ENCODE results near the gene EEPD1. TPM values are rescaled to one million over a fixed set of nuclear protein-coding genes. Genes with fewer than 3 reads are reported as not detected.

Gene EEPD1
- total and polyA plus RNA-seq, 12 donors = 6.0 to 29.0 (median 9.4) TPM

DNA sequence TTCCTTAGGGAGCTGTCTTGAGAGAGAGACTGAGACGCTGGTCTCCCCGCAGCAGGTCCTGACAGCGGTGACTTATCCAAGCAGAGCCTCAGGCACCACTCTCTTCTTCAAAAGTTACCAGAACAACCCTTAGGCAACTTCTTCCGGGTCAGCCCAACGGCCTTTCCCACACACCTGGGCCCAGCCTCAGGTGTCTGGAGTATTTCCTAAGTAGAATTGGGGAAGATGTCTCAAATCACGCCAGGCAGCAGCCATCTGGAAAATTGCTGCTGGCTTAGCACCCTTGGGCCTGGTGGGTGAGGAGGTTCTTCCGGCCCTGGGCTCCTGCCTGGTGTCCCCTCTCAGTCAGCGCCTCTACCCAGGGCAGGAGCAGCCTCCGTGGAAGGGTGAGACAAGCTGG, 156.2 kb downstream of the EEPD1 start:
- Histone ChIP-seq H3K36me3 (replicated peaks in 1 of 2) (no peaks in the 10 kb centered on the region), H3K4me3 (no peak overlapping the region), H3K27me3 (no peaks in the 10 kb centered on the region), H3K27ac (no peak overlapping the region), H3K9me3 (replicated peaks in 1 of 3) (no peaks in the 10 kb centered on the region), H3K4me1 (replicated peaks in 1 of 2) (no peaks in the 10 kb centered on the region)
- DNase-seq = peak in 3 of 7 donors; percentile 8 to 35 (median 12)
- 83 to 98% (median 90%) methylated on average over 6 to 9 of the region's 9 CpGs for WGBS, 4 donors
- no peak for TF ChIP-seq POLR2A (IDR thresholded peaks at IDR 0.05)
- TF ChIP-seq, protein P1, sequence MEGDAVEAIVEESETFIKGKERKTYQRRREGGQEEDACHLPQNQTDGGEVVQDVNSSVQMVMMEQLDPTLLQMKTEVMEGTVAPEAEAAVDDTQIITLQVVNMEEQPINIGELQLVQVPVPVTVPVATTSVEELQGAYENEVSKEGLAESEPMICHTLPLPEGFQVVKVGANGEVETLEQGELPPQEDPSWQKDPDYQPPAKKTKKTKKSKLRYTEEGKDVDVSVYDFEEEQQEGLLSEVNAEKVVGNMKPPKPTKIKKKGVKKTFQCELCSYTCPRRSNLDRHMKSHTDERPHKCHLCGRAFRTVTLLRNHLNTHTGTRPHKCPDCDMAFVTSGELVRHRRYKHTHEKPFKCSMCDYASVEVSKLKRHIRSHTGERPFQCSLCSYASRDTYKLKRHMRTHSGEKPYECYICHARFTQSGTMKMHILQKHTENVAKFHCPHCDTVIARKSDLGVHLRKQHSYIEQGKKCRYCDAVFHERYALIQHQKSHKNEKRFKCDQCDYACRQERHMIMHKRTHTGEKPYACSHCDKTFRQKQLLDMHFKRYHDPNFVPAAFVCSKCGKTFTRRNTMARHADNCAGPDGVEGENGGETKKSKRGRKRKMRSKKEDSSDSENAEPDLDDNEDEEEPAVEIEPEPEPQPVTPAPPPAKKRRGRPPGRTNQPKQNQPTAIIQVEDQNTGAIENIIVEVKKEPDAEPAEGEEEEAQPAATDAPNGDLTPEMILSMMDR (IDR thresholded peaks at IDR 0.05) = no peak
- intact Hi-C loops (cut with DNase I) = no loop called here

GRCh38 chr7:36309716-36310115, 156.7 kb downstream of the EEPD1 start:
- WGBS, 4 donors = 92 to 95% (median 94%) methylated on average over 8 of the region's 8 CpGs
- Histone ChIP-seq H3K27ac (no peak overlapping the region), H3K27me3 (no peaks in the 10 kb centered on the region), H3K9me3 (replicated peaks in 1 of 3) (no peaks in the 10 kb centered on the region), H3K36me3 (replicated peaks in 1 of 2) (no peaks in the 10 kb centered on the region), H3K4me1 (replicated peaks in 1 of 2) (no peaks in the 10 kb centered on the region), H3K4me3 (no peak overlapping the region)
- DNase-seq = peak in 3 of 7 donors; percentile 6 to 8 (median 7)
- intact Hi-C loops (cut with DNase I) = no loop called here
- TF ChIP-seq POLR2A (IDR thresholded peaks at IDR 0.05) = no peak
- TF ChIP-seq, protein P1 (IDR thresholded peaks at IDR 0.05) = no peak

GRCh38 chr7:36310897-36311296, 157.8 kb downstream of the EEPD1 start:
- H3K4me3 ChIP-seq = no peak overlapping the region
- no peaks in the 10 kb centered on the region for H3K4me1 ChIP-seq (replicated peaks in 1 of 2)
- TF ChIP-seq, protein P1 (IDR thresholded peaks at IDR 0.05) = no peak
- TF ChIP-seq POLR2A (IDR thresholded peaks at IDR 0.05) = no peak
- DNase-seq = peak in 3 of 7 donors; percentile 7 to 27 (median 8)
- 83 to 90% (median 88%) methylated on average over 5 to 8 of the region's 8 CpGs for WGBS, 4 donors
- H3K27me3 ChIP-seq = no peaks in the 10 kb centered on the region
- no peaks in the 10 kb centered on the region for H3K36me3 ChIP-seq (replicated peaks in 1 of 2)
- intact Hi-C loops (cut with DNase I) = no loop called here
- no peak overlapping the region for H3K27ac ChIP-seq
- H3K9me3 ChIP-seq (replicated peaks in 1 of 3) = no peaks in the 10 kb centered on the region

DNA sequence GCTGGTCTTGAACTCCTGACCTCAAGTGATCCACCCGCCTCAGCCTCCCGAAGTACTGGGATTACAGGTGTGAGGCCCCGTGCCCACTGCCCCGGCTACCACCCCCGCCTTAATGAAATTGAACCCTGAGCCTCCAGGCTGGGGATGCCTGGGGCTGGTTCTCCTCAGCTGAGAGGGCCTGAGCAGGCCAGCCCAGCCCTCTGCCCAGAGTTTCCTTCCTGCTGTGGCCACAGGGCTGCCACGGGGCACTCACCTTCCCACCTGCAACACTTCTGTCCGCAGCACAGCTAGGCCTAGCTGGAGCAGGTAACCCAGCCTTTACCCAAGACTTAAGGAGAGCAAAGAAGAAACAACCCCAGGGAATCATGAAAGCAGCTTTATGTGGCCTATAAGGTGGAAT, 158.5 kb downstream of the EEPD1 start:
- Histone ChIP-seq H3K27me3 (no peaks in the 10 kb centered on the region), H3K27ac (no peak overlapping the region), H3K4me3 (no peak overlapping the region), H3K4me1 (replicated peaks in 1 of 2) (no peaks in the 10 kb centered on the region), H3K9me3 (replicated peaks in 1 of 3) (no peaks in the 10 kb centered on the region), H3K36me3 (replicated peaks in 1 of 2) (no peaks in the 10 kb centered on the region)
- intact Hi-C loops (cut with DNase I) = no loop called here
- peak in 2 of 7 donors; percentile 5 to 17 for DNase-seq
- 74 to 92% (median 84%) methylated on average over 7 of the region's 7 CpGs for WGBS, 4 donors
- TF ChIP-seq POLR2A (IDR thresholded peaks at IDR 0.05) = no peak
- TF ChIP-seq, protein P1 (IDR thresholded peaks at IDR 0.05) = no peak
